SK-N-SH treated with all-trans-retinoic acid at 6 μM for 48 hours (cell line): ENCODE data around the gene CCDC106.
A peak's percentile ranks its signal among the peaks of the same experiment; 100 is the strongest.

Experiments
- ATAC-seq: fragments of 200-7000 bp; cut with Tn5 transposase; 3 replicates; pipeline ENCODE4 v1.9.1; 2020; ENCODE audit warnings: mild to moderate bottlenecking, moderate library complexity
- ARNTL ChIP-seq: fragments of 450-650 bp; formaldehyde crosslinking; IDR thresholded peaks from 2 replicates; pipeline ENCODE4 v1.5.0; 2020; ENCODE audit warnings: low read depth, mild to moderate bottlenecking, moderate library complexity, borderline replicate concordance
- BACH2 ChIP-seq: fragments of 250-450 bp; sonication (Bioruptor Pico); IDR thresholded peaks from 2 replicates; pipeline ENCODE4 v1.9.0; 2021; ENCODE audit warnings: mild to moderate bottlenecking, borderline replicate concordance
- CSDC2 ChIP-seq: fragments of 250-450 bp; sonication (Bioruptor Pico); IDR thresholded peaks from 2 replicates; pipeline ENCODE4 v1.5.0; 2020; ENCODE audit warnings: mild to moderate bottlenecking, moderate library complexity
- ESRRG ChIP-seq: fragments of 250-450 bp; sonication (Bioruptor Pico); IDR thresholded peaks from 2 replicates; pipeline ENCODE4 v1.6.1; 2021; ENCODE audit warnings: mild to moderate bottlenecking
- GLIS3 ChIP-seq: fragments of 250-450 bp; sonication (Bioruptor Pico); IDR thresholded peaks from 2 replicates; pipeline ENCODE4 v1.5.0; 2020; ENCODE audit warnings: mild to moderate bottlenecking, moderate library complexity
- ISL1 ChIP-seq: fragments of 250-450 bp; sonication (Bioruptor Pico); IDR thresholded peaks from 2 replicates; pipeline ENCODE4 v2.1.2; 2022; ENCODE audit warnings: mild to moderate bottlenecking, moderate library complexity
- OSR1 ChIP-seq: fragments of 250-450 bp; sonication (Bioruptor Pico); IDR thresholded peaks from 2 replicates; pipeline ENCODE4 v1.8.0; 2022; ENCODE audit warnings: moderate library complexity, mild to moderate bottlenecking, inconsistent platforms
- PPARA ChIP-seq: fragments of 250-450 bp; sonication (Bioruptor Pico); IDR thresholded peaks from 2 replicates; pipeline ENCODE4 v1.5.0; 2020; ENCODE audit warnings: mild to moderate bottlenecking, borderline replicate concordance
- RARB ChIP-seq: fragments of 250-450 bp; sonication (Bioruptor Pico); IDR thresholded peaks from 2 replicates; pipeline ENCODE4 v1.8.0; 2021; ENCODE audit warnings: mild to moderate bottlenecking, moderate library complexity
- SNAI2 ChIP-seq: fragments of 250-450 bp; sonication (Bioruptor Pico); IDR thresholded peaks from 2 replicates; pipeline ENCODE4 v1.5.0; 2020; ENCODE audit warnings: mild to moderate bottlenecking, moderate library complexity
- TCF4 ChIP-seq: fragments of 250-450 bp; sonication (Bioruptor Pico); IDR thresholded peaks from 2 replicates; pipeline ENCODE4 v1.8.0; 2021; ENCODE audit warnings: mild to moderate bottlenecking, moderate library complexity, borderline replicate concordance
- TOX ChIP-seq: fragments of 250-450 bp; sonication (Bioruptor Pico); IDR thresholded peaks from 2 replicates; pipeline ENCODE4 v1.8.0; 2021; ENCODE audit warnings: mild to moderate bottlenecking, moderate library complexity, borderline replicate concordance
- ZC3H10 ChIP-seq: fragments of 250-450 bp; sonication (Bioruptor Pico); IDR thresholded peaks from 2 replicates; pipeline ENCODE4 v1.5.1; 2021; ENCODE audit warnings: mild to moderate bottlenecking, moderate library complexity
- ZFP3 ChIP-seq: fragments of 250-450 bp; sonication (Bioruptor Pico); IDR thresholded peaks from 2 replicates; pipeline ENCODE4 v1.5.0; 2020; ENCODE audit warnings: mild to moderate bottlenecking, moderate library complexity
- ZFP30 ChIP-seq: fragments of 450-650 bp; formaldehyde crosslinking; IDR thresholded peaks from 2 replicates; pipeline ENCODE4 v1.5.0; 2022; ENCODE audit warnings: mild to moderate bottlenecking, moderate library complexity
- ZNF70 ChIP-seq: fragments of 450-650 bp; formaldehyde crosslinking; IDR thresholded peaks from 2 replicates; pipeline ENCODE4 v1.5.0; 2020; ENCODE audit warnings: mild to moderate bottlenecking, moderate library complexity
- ZNF8 ChIP-seq: fragments of 450-650 bp; formaldehyde crosslinking; IDR thresholded peaks from 2 replicates; pipeline ENCODE4 v1.5.0; 2020; ENCODE audit warnings: mild to moderate bottlenecking, moderate library complexity
- TF ChIP-seq, protein P1 (sequence below): fragments of 250-450 bp; sonication (Bioruptor Pico); IDR thresholded peaks from 2 replicates; pipeline ENCODE4 v1.5.1; 2020; ENCODE audit warnings: low read depth, mild to moderate bottlenecking, moderate library complexity
- TF ChIP-seq, protein P2 (sequence below): fragments of 250-450 bp; sonication (Bioruptor Pico); IDR thresholded peaks from 2 replicates; pipeline ENCODE4 v1.8.0; 2021; ENCODE audit warnings: low read depth, mild to moderate bottlenecking, moderate library complexity, borderline replicate concordance
- TF ChIP-seq, protein P3 (sequence below): fragments of 250-450 bp; sonication (Bioruptor Pico); IDR thresholded peaks from 2 replicates; pipeline ENCODE4 v1.5.1; 2021; ENCODE audit warnings: mild to moderate bottlenecking, moderate library complexity
- TF ChIP-seq, protein P4 (sequence below): fragments of 250-450 bp; sonication (Bioruptor Pico); IDR thresholded peaks from 2 replicates; pipeline ENCODE4 v1.5.0; 2020; ENCODE audit warnings: mild to moderate bottlenecking, moderate library complexity

CCDC106 gene

DNA sequence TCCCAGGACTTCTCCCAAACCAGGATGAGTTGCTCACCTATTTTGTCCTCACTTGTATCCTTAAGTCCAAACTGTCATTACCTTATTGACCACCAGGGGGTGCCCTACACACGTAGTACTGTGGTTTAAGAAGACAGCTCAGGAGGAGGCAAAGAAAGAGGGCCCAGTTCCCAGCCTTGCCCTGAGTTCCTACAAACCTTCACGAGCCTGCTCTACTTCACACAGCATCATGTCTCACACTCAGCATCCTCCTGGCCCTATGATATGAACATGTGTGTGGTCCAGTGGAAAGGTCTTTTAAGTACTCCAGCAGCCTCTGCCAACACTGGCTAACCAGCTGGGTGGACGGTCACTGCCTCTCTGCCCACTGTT lies 15.6 kb upstream of the CCDC106 start:
- ATAC-seq: peak; percentile 83
- no peak for TF ChIP-seq ZC3H10 (CRISPR knock-in tag)
- no peak for TF ChIP-seq ISL1 (CRISPR knock-in tag)
- TF ChIP-seq ZNF8: no peak
- no peak for TF ChIP-seq ZFP3
- TF ChIP-seq, protein P1, sequence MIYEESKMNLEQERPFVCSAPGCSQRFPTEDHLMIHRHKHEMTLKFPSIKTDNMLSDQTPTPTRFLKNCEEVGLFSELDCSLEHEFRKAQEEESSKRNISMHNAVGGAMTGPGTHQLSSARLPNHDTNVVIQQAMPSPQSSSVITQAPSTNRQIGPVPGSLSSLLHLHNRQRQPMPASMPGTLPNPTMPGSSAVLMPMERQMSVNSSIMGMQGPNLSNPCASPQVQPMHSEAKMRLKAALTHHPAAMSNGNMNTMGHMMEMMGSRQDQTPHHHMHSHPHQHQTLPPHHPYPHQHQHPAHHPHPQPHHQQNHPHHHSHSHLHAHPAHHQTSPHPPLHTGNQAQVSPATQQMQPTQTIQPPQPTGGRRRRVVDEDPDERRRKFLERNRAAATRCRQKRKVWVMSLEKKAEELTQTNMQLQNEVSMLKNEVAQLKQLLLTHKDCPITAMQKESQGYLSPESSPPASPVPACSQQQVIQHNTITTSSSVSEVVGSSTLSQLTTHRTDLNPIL (CRISPR knock-in tag): no peak
- no peak for TF ChIP-seq ZNF70
- no peak for TF ChIP-seq ZFP30 (CRISPR knock-in tag)
- no peak for TF ChIP-seq TOX
- TF ChIP-seq, protein P2, sequence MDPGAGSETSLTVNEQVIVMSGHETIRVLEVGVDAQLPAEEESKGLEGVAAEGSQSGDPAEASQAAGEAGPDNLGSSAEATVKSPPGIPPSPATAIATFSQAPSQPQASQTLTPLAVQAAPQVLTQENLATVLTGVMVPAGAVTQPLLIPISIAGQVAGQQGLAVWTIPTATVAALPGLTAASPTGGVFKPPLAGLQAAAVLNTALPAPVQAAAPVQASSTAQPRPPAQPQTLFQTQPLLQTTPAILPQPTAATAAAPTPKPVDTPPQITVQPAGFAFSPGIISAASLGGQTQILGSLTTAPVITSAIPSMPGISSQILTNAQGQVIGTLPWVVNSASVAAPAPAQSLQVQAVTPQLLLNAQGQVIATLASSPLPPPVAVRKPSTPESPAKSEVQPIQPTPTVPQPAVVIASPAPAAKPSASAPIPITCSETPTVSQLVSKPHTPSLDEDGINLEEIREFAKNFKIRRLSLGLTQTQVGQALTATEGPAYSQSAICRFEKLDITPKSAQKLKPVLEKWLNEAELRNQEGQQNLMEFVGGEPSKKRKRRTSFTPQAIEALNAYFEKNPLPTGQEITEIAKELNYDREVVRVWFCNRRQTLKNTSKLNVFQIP (CRISPR knock-in tag): no peak
- TF ChIP-seq, protein P3, sequence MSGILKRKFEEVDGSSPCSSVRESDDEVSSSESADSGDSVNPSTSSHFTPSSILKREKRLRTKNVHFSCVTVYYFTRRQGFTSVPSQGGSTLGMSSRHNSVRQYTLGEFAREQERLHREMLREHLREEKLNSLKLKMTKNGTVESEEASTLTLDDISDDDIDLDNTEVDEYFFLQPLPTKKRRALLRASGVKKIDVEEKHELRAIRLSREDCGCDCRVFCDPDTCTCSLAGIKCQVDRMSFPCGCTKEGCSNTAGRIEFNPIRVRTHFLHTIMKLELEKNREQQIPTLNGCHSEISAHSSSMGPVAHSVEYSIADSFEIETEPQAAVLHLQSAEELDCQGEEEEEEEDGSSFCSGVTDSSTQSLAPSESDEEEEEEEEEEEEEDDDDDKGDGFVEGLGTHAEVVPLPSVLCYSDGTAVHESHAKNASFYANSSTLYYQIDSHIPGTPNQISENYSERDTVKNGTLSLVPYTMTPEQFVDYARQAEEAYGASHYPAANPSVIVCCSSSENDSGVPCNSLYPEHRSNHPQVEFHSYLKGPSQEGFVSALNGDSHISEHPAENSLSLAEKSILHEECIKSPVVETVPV (CRISPR knock-in tag): no peak

DNA sequence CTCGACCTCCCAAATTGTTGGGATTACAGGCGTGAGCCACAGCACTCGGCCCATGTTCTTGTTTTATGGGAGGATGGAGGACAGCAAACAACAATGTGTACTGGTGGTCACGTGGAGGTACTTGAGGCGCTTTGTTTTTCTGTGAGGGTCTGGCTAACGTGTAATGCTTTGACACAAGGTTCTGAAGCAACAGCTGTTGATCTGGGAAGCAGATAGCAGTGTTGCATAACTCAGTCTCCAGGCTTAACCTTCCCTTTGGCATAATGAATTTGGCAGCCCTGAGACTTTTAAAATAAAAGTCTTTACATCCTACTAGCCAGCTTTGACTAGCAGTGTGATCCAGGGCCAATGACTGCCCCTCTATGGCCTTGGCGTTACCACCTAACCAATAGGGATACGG lies 14.2 kb upstream of the CCDC106 start:
- TF ChIP-seq ZNF70 (no peak), TCF4 (CRISPR knock-in tag) (no peak), ZNF8 (no peak), OSR1 (CRISPR knock-in tag) (no peak), RARB (no peak), ZFP30 (CRISPR knock-in tag) (no peak), ARNTL (CRISPR knock-in tag) (no peak), ZC3H10 (CRISPR knock-in tag) (no peak), ESRRG (CRISPR knock-in tag) (no peak), ZFP3 (no peak), PPARA (CRISPR knock-in tag) (no peak), SNAI2 (no peak), BACH2 (CRISPR knock-in tag) (no peak), CSDC2 (CRISPR knock-in tag) (no peak)
- TF ChIP-seq, protein P3 (CRISPR knock-in tag): no peak
- TF ChIP-seq, protein P4, sequence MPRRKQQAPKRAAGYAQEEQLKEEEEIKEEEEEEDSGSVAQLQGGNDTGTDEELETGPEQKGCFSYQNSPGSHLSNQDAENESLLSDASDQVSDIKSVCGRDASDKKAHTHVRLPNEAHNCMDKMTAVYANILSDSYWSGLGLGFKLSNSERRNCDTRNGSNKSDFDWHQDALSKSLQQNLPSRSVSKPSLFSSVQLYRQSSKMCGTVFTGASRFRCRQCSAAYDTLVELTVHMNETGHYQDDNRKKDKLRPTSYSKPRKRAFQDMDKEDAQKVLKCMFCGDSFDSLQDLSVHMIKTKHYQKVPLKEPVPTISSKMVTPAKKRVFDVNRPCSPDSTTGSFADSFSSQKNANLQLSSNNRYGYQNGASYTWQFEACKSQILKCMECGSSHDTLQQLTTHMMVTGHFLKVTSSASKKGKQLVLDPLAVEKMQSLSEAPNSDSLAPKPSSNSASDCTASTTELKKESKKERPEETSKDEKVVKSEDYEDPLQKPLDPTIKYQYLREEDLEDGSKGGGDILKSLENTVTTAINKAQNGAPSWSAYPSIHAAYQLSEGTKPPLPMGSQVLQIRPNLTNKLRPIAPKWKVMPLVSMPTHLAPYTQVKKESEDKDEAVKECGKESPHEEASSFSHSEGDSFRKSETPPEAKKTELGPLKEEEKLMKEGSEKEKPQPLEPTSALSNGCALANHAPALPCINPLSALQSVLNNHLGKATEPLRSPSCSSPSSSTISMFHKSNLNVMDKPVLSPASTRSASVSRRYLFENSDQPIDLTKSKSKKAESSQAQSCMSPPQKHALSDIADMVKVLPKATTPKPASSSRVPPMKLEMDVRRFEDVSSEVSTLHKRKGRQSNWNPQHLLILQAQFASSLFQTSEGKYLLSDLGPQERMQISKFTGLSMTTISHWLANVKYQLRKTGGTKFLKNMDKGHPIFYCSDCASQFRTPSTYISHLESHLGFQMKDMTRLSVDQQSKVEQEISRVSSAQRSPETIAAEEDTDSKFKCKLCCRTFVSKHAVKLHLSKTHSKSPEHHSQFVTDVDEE (CRISPR knock-in tag): no peak
- no peak for ATAC-seq

DNA sequence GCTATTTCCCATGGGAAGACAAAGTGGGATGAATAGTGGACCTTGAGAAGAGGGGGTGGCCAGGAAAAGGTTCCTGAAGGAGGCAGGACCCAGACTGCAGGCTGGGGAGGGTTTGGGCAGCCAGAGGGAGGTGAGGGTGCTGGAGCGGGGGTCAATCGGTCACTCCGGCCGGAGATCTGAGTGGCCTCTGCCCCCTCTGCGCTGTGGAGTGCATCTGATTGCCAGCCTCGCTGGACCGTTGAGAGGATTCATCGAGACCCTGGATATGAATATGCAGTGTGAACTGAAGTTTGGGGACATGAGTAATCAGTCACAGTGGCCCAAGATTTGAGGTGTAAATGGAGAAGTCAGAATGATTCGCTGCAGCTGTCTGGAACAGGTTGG lies 12.7 kb upstream of the CCDC106 start:
- ATAC-seq: no peak
- TF ChIP-seq GLIS3: no peak

DNA sequence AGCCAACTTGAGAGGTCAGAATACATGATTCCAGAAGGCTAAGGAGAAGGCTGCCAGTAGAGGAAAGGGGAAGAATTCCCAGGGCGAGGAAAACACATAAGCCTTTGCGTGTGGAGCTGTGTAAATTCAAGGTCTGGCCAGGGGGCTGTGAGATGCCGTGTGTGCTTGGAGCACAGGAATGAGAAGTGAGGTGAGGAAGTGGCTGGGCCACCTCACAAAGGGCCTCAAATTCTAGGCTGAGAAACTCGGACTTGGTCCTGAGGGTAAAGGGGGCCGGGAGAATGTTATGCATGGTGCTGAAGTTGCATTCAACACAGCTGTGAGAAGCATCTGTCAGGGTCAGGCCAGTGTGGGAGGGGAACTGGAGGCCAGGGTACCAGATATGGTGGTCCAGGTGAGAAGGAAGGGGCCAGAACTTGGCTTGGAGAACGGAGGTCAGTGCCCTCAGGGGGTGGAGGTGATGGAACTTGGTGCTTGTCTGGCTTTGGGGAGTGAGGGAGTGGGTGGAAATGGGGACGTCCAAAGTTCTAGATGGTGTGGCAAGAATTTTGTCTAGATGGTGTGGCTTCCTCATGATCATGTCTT lies 12.1 kb upstream of the CCDC106 start:
- TF ChIP-seq PPARA (CRISPR knock-in tag) (no peak), BACH2 (CRISPR knock-in tag) (no peak)
- TF ChIP-seq, all 23 proteins: peak for 0
- no peak for ATAC-seq
